ENCODE data around the gene GRN.
"Not testable (repeated sequence)": the region's sequence is repeated elsewhere in the genome, so short reads cannot be mapped to it uniquely, and the experiment has no call there.

GRN gene

DNA sequence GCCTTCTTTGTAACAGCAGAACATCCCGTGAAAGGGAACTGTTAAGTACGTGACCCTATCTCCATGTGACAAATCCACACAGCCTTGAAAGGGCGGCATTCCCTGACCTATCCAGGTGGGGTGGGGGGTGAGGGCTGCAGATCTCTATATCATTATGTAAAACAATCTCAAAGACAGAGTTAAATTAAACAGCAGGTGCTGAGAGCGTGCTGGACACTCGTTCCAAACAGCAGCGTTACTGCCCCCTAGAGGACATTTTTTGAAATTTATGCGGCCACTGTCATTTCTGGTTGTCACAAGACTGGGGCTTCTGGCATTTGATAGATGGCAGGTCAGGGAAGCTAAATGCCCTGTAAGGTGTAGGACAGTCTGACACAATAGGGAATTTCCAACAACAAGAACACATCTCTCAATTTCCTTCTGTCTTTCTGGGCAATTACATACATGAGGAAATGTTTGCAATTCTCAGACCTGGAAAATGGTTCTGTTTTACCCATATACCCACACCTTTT is 13.8 kb upstream of the GRN start:
- no peak overlapping the region for H3K27ac ChIP-seq (ENCODE audit: insufficient read depth, low read depth, low read length, poor library complexity, severe bottlenecking)
- H3K4me1 ChIP-seq (ENCODE audit: control insufficient read depth, insufficient read depth, low read length): no peaks in the 10 kb centered on the region
- 18 to 20% methylated on average over 7 of the region's 7 CpGs for WGBS, 2 experiments
- no peak overlapping the region for H3K4me3 ChIP-seq (ENCODE audit: insufficient read depth, low read depth, low read length)
- H3K9me3 ChIP-seq (ENCODE audit: control insufficient read depth, low read length): no peaks in the 10 kb centered on the region
- H3K36me3 ChIP-seq (ENCODE audit: control insufficient read depth, insufficient read depth, low read length): no peaks in the 10 kb centered on the region
- H3K27me3 ChIP-seq (ENCODE audit: control insufficient read depth, insufficient read depth, low read length, poor library complexity, severe bottlenecking): peaks cover 3% of the 10 kb centered on the region

DNA sequence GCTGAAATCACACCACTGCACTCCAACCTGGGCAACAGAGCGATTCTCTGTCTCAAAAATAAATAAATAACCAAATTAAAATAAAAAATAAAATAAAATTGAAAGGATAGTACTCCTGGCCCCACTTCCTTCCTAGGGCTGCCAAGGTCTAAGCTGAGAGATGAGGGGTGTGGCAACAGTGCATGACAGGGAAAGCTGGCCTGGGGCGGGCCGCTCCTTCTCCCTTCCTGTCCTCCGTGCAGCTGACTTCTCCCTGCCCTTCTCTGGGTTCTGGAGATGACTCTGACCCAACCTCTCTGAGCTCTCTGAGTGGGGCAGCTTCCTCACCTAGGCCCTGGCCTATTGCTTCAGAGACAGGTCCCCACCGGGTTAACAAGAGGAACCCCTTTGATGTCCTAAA is 11.7 kb upstream of the GRN start:
- no peaks in the 10 kb centered on the region for H3K27me3 ChIP-seq (ENCODE audit: control insufficient read depth, insufficient read depth, low read length, poor library complexity, severe bottlenecking)
- 78 to 84% methylated on average over 4 of the region's 5 CpGs for WGBS, 2 experiments
- no peak overlapping the region for H3K27ac ChIP-seq (ENCODE audit: insufficient read depth, low read depth, low read length, poor library complexity, severe bottlenecking)
- H3K4me1 ChIP-seq (ENCODE audit: control insufficient read depth, insufficient read depth, low read length): no peaks in the 10 kb centered on the region
- no peak overlapping the region for H3K4me3 ChIP-seq (ENCODE audit: insufficient read depth, low read depth, low read length)
- no peaks in the 10 kb centered on the region for H3K36me3 ChIP-seq (ENCODE audit: control insufficient read depth, insufficient read depth, low read length)
- H3K9me3 ChIP-seq (ENCODE audit: control insufficient read depth, low read length): no peaks in the 10 kb centered on the region

DNA sequence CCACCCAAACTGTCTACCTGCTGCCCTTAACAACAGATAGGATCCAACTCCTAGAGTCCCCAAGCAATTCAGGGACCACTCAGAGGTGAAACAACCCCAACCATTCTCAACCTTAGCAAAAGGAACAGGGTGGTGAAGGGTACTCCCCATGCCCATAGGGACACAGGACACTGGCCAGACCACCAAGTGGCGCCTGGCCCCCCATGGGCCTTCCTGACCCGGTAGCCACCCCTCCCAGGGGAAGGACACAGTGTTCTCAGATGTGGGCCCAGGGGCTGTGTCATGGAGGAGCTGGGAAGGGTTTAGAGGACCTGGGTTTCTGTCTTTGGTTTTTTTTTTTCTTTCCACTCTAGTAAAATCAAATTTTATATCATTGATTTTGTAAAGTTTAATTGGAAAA is 10.8 kb upstream of the GRN start:
- Histone ChIP-seq H3K4me1 (ENCODE audit: control insufficient read depth, insufficient read depth, low read length) (no peaks in the 10 kb centered on the region), H3K4me3 (ENCODE audit: insufficient read depth, low read depth, low read length) (no peak overlapping the region), H3K36me3 (ENCODE audit: control insufficient read depth, insufficient read depth, low read length) (no peaks in the 10 kb centered on the region), H3K9me3 (ENCODE audit: control insufficient read depth, low read length) (no peaks in the 10 kb centered on the region), H3K27ac (ENCODE audit: insufficient read depth, low read depth, low read length, poor library complexity, severe bottlenecking) (no peak overlapping the region), H3K27me3 (ENCODE audit: control insufficient read depth, insufficient read depth, low read length, poor library complexity, severe bottlenecking) (no peaks in the 10 kb centered on the region)
- 72 to 77% methylated on average over 2 of the region's 2 CpGs for WGBS, 2 experiments

DNA sequence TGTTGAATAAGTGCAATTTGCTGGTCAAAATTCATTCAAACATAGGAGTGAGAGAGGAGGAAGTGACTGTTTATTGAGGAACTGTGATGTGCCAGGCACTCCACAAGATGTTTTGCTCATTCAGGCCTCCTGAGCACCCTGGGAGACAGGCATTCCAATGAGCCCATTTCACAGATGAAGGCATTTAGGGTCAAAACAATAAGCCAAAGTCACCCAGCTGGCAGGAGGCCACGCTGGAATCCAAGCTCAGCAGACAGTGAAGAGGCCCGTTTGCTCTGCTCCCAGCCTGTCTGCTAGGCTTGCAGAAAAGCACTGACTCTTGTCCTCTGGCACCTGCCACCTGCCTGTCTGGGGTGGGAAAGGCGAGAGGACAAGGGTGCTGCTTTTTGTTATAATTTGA is 10.4 kb upstream of the GRN start:
- no peaks in the 10 kb centered on the region for H3K4me1 ChIP-seq (ENCODE audit: control insufficient read depth, insufficient read depth, low read length)
- 54 to 57% methylated on average over 3 of the region's 3 CpGs for WGBS, 2 experiments

DNA sequence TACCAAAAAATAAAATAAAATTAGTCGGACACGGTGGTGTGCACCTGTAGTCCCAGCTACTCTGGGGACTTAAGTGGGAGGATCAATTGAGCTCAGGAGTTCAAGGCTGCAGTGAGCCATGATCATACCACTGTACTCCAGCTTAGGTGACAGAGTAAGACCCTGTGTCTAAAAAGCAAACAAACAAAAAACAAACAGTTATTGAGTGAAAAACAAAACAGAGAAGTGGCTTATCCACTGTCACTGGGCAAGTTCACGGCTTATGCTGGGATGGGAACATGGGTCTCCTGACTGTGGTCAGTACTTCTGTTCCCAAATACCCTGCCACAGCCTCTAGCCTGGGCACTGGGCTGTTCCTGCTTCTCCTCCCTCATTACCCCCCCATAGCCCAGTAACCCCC is 9.5 kb upstream of the GRN start:
- Histone ChIP-seq H3K4me3 (ENCODE audit: insufficient read depth, low read depth, low read length) (no peak overlapping the region), H3K27ac (ENCODE audit: insufficient read depth, low read depth, low read length, poor library complexity, severe bottlenecking) (no peak overlapping the region), H3K36me3 (ENCODE audit: control insufficient read depth, insufficient read depth, low read length) (no peaks in the 10 kb centered on the region), H3K27me3 (ENCODE audit: control insufficient read depth, insufficient read depth, low read length, poor library complexity, severe bottlenecking) (no peaks in the 10 kb centered on the region), H3K9me3 (ENCODE audit: control insufficient read depth, low read length) (no peaks in the 10 kb centered on the region), H3K4me1 (ENCODE audit: control insufficient read depth, insufficient read depth, low read length) (no peaks in the 10 kb centered on the region)
- 77 to 93% methylated on average over 3 of the region's 3 CpGs for WGBS, 2 experiments

More for the DNA sequence above, 10.4 kb upstream of the GRN start:
- Histone ChIP-seq H3K9me3 (ENCODE audit: control insufficient read depth, low read length) (no peaks in the 10 kb centered on the region), H3K27me3 (ENCODE audit: control insufficient read depth, insufficient read depth, low read length, poor library complexity, severe bottlenecking) (no peaks in the 10 kb centered on the region), H3K4me3 (ENCODE audit: insufficient read depth, low read depth, low read length) (no peak overlapping the region), H3K36me3 (ENCODE audit: control insufficient read depth, insufficient read depth, low read length) (no peaks in the 10 kb centered on the region), H3K27ac (ENCODE audit: insufficient read depth, low read depth, low read length, poor library complexity, severe bottlenecking) (no peak overlapping the region)

DNA sequence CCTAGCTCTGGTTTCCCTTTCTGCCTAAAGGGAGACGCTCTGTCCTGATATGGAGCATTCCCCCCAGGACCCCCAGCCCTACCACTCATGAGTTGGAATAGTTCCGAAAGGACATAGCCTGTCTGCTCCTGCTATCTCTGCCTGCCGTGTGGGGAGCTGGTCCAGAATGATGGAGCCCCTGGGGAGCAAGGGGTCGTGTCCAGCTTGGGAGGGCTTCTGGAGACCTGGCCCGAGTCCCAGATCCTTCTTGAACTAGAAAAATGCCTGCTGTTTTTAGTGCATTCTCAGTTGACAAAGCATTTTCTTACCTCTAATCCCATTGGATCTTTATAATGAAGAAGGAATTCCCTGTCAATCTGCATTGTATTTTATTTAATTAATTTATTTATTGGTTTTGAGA is 9.1 kb upstream of the GRN start:
- 64 to 65% methylated on average over 5 of the region's 5 CpGs for WGBS, 2 experiments

DNA sequence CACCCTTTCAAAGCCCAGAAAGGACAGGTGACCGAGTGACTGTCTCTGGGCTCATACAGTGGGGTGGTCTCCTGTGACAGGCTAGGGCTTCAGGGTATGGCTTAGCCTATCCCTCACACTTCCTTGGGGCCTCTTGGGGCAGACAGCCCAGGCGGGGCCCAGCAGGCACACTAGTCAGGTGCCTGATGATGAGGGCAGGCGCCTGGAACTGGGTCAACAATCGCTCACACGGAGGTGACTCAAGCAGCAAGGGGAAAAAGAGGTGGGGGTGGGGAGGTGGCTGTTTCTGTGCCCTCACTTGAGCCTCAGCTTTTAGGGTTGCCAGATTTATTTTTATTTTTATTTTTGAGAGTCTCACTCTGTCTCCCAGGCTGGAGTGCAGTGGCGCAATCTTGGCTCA is 6.4 kb upstream of the GRN start:
- Histone ChIP-seq H3K27me3 (ENCODE audit: control insufficient read depth, insufficient read depth, low read length, poor library complexity, severe bottlenecking) (no peaks in the 10 kb centered on the region), H3K4me1 (ENCODE audit: control insufficient read depth, insufficient read depth, low read length) (no peaks in the 10 kb centered on the region), H3K27ac (ENCODE audit: insufficient read depth, low read depth, low read length, poor library complexity, severe bottlenecking) (no peak overlapping the region), H3K36me3 (ENCODE audit: control insufficient read depth, insufficient read depth, low read length) (no peaks in the 10 kb centered on the region), H3K4me3 (ENCODE audit: insufficient read depth, low read depth, low read length) (no peak overlapping the region), H3K9me3 (ENCODE audit: control insufficient read depth, low read length) (no peaks in the 10 kb centered on the region)
- 67 to 70% methylated on average over 6 of the region's 6 CpGs for WGBS, 2 experiments

More for the DNA sequence above, 9.1 kb upstream of the GRN start:
- Histone ChIP-seq H3K27me3 (ENCODE audit: control insufficient read depth, insufficient read depth, low read length, poor library complexity, severe bottlenecking) (no peaks in the 10 kb centered on the region), H3K36me3 (ENCODE audit: control insufficient read depth, insufficient read depth, low read length) (no peaks in the 10 kb centered on the region), H3K9me3 (ENCODE audit: control insufficient read depth, low read length) (no peaks in the 10 kb centered on the region), H3K27ac (ENCODE audit: insufficient read depth, low read depth, low read length, poor library complexity, severe bottlenecking) (no peak overlapping the region), H3K4me3 (ENCODE audit: insufficient read depth, low read depth, low read length) (no peak overlapping the region), H3K4me1 (ENCODE audit: control insufficient read depth, insufficient read depth, low read length) (no peaks in the 10 kb centered on the region)

DNA sequence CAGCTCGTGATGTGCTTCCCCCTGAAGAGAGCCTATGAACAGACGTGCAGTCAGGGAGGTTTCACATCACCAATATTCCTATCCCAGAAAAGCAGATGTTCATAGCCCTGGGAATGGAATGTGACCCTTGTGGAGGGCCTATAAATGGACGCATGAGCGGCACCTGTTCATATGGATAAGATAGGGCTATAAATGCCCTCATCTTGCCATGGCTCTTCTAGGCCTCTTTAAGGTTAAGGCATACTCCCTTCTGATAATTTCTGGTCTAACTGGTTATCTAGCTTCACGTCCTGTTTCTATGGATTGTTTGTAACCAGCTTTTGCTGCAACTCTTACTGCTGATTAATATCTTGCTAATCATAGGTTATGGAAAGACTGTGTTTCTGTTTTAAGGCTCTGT is 4.5 kb upstream of the GRN start:
- H3K4me3 ChIP-seq (ENCODE audit: insufficient read depth, low read depth, low read length); H3K27ac ChIP-seq (ENCODE audit: insufficient read depth, low read depth, low read length, poor library complexity, severe bottlenecking); H3K27me3 ChIP-seq (ENCODE audit: control insufficient read depth, insufficient read depth, low read length, poor library complexity, severe bottlenecking); H3K36me3 ChIP-seq (ENCODE audit: control insufficient read depth, insufficient read depth, low read length); H3K4me1 ChIP-seq (ENCODE audit: control insufficient read depth, insufficient read depth, low read length); H3K9me3 ChIP-seq (ENCODE audit: control insufficient read depth, low read length): not testable (repeated sequence)
- WGBS, 2 experiments: 77 to 80% methylated on average over 5 of the region's 5 CpGs

DNA sequence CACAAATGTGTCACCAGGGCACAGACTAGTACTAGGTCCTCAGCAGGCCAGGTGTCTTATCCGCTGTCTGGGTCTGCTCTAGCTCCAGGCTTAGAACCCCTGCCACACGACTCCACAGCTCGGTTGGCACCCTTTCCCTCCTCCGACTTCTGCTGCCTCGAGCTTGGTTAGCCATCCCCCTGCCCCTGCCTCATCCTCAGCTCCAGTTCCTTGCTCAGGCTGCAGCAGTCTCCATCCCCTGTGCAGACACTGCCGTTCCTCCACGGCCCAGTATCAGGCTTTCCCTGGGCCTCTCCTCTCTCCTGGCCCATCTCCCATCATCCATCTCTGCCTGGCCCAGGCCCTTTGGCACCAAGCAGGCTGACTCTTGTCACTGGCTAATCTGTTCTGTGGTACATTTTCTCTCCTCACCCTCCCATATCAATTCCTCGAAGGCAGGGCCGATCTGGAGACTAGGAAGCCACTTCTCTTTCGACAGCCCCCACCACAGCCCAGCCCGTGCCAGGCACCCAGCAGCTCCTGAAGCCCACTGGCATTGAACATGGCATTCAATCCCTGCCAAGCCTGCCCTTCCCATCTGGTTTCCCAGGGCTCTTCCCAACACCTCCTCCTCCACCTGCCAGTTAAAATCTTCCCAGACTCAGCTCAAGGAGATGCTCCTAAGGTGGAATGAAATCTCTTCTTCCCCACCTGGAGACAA is 1.4 kb upstream of the GRN start:
- Histone ChIP-seq H3K27ac (ENCODE audit: insufficient read depth, low read depth, low read length, poor library complexity, severe bottlenecking) (no peak overlapping the region), H3K9me3 (ENCODE audit: control insufficient read depth, low read length) (no peaks in the 10 kb centered on the region), H3K4me3 (ENCODE audit: insufficient read depth, low read depth, low read length) (no peak overlapping the region), H3K27me3 (ENCODE audit: control insufficient read depth, insufficient read depth, low read length, poor library complexity, severe bottlenecking) (no peaks in the 10 kb centered on the region), H3K36me3 (ENCODE audit: control insufficient read depth, insufficient read depth, low read length) (no peaks in the 10 kb centered on the region), H3K4me1 (ENCODE audit: control insufficient read depth, insufficient read depth, low read length) (peaks cover 6% of the 10 kb centered on the region)
- 84 to 86% methylated on average over 11 of the region's 11 CpGs for WGBS, 2 experiments

DNA sequence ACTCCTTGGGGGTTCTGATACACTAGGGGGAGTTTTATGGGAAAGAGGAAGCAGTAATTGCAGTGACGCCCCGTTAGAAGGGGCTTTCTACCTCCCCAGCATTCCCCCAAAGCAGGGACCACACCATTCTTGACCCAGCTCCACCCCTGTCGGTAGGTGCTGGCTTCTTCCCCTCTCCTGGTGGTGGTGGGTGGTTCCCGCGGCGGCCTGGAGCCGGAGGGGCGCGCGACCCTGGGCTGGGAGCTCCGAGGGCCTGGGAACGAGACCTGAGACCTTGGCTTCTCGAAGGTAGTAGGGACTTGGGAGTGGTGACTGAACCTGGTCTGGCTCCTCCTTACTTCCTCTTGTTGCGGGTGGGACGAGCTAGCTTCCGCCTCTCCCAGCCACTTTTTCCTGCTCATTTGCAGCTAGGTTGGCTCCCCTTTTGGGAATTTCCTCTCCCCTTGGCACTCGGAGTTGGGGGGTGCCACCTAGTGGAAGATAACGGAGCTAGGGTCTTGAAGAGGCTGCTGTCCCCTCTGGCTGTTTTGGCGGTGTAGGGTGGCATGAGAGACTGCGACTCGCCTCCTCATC is 438 bp downstream of the GRN start:
- Histone ChIP-seq H3K36me3 (ENCODE audit: control insufficient read depth, insufficient read depth, low read length) (no peaks in the 10 kb centered on the region), H3K4me3 (ENCODE audit: insufficient read depth, low read depth, low read length) (peak overlapping the region; percentile 61), H3K9me3 (ENCODE audit: control insufficient read depth, low read length) (no peaks in the 10 kb centered on the region), H3K27me3 (ENCODE audit: control insufficient read depth, insufficient read depth, low read length, poor library complexity, severe bottlenecking) (no peaks in the 10 kb centered on the region), H3K27ac (ENCODE audit: insufficient read depth, low read depth, low read length, poor library complexity, severe bottlenecking) (no peak overlapping the region), H3K4me1 (ENCODE audit: control insufficient read depth, insufficient read depth, low read length) (peaks cover 6% of the 10 kb centered on the region)
- WGBS, 2 experiments: 2% methylated on average over 18 to 21 of the region's 21 CpGs
